OCI-LY1 (cell line): ENCODE data around the gene TIGIT.

Source experiments
- H2AFZ ChIP-seq: fragments of 200-600 bp; sonication (generic), shearing (Covaris generic); 2 replicates; pipeline ENCODE4 v1.6.0; 2014; ENCODE audit warnings: antibody characterized with exemption, mild to moderate bottlenecking, low read length
- H3F3A ChIP-seq: fragments of 200-600 bp; sonication (generic), shearing (Covaris generic); 2 replicates; pipeline ENCODE4 v1.6.0; 2014; ENCODE audit warnings: mild to moderate bottlenecking, antibody characterized with exemption, low read length, moderate library complexity; ENCODE audit not compliant: insufficient read depth
- H3K27ac ChIP-seq: fragments of 200-600 bp; sonication (generic); 2 replicates; pipeline ENCODE4 v1.5.1; 2014; ENCODE audit warnings: low read length, mixed run types, mild to moderate bottlenecking, low read depth; ENCODE audit not compliant: poor library complexity, severe bottlenecking
- H3K27me3 ChIP-seq: fragments of 200-600 bp; sonication (generic); 2 replicates; pipeline ENCODE4 v1.6.0; 2014; ENCODE audit warnings: antibody characterized with exemption, mild to moderate bottlenecking, low read length, moderate library complexity; ENCODE audit not compliant: insufficient read depth
- H3K36me3 ChIP-seq: fragments of 200-600 bp; sonication (generic); 2 replicates; pipeline ENCODE4 v1.6.1; 2014; ENCODE audit warnings: mild to moderate bottlenecking, antibody characterized with exemption, low read length, moderate library complexity, mixed read lengths; ENCODE audit not compliant: insufficient read depth
- H3K4me1 ChIP-seq: fragments of 200-600 bp; sonication (generic); 2 replicates; pipeline ENCODE4 v1.5.1; 2014; ENCODE audit warnings: mild to moderate bottlenecking, low read length, moderate library complexity; ENCODE audit not compliant: insufficient read depth, severe bottlenecking
- H3K4me2 ChIP-seq: fragments of 200-600 bp; sonication (generic), shearing (Covaris generic); 2 replicates; pipeline ENCODE4 v1.6.1; 2014; ENCODE audit warnings: low read length
- H3K4me3 ChIP-seq: fragments of 200-600 bp; sonication (generic); 2 replicates; pipeline ENCODE4 v1.5.1; 2014; ENCODE audit warnings: low read length, low read depth, mild to moderate bottlenecking, mixed read lengths; ENCODE audit not compliant: poor library complexity, severe bottlenecking
- H3K79me2 ChIP-seq: fragments of 200-600 bp; shearing (Covaris generic); 2 replicates; pipeline ENCODE4 v1.6.1; 2016; ENCODE audit warnings: mixed run types, low read length, mixed read lengths; ENCODE audit not compliant: insufficient read depth
- H3K9ac ChIP-seq: fragments of 200-600 bp; sonication (generic), shearing (Covaris generic); 2 replicates; pipeline ENCODE4 v1.6.1; 2014; ENCODE audit warnings: mild to moderate bottlenecking, low read length, mixed read lengths
- H3K9me2 ChIP-seq: fragments of 200-600 bp; sonication (generic), shearing (Covaris generic); 2 replicates; pipeline ENCODE4 v1.6.1; 2014; ENCODE audit warnings: low read depth, mild to moderate bottlenecking, low read length, mixed read lengths
- H3K9me3 ChIP-seq: fragments of 200-600 bp; shearing (Covaris generic); 2 replicates; pipeline ENCODE4 v1.6.1; 2014; ENCODE audit warnings: low read length, mixed read lengths
- H4K20me1 ChIP-seq: fragments of 200-600 bp; sonication (generic), shearing (Covaris generic); 2 replicates; pipeline ENCODE4 v1.6.0; 2016; ENCODE audit warnings: mild to moderate bottlenecking, low read length; ENCODE audit not compliant: insufficient read depth
- CTCF ChIP-seq: fragments of 200-600 bp; sonication (generic), shearing (Covaris generic); IDR thresholded peaks from 2 replicates; pipeline ENCODE4 v1.5.1; 2017; ENCODE audit warnings: mild to moderate bottlenecking, antibody characterized with exemption, low read length, moderate library complexity, mixed read lengths
- EZH2 ChIP-seq: fragments of 200-600 bp; sonication (generic), shearing (Covaris generic); IDR thresholded peaks from 2 replicates; pipeline ENCODE4 v1.8.0; 2017; ENCODE audit warnings: borderline replicate concordance, mixed run types, mild to moderate bottlenecking, antibody characterized with exemption, low read length, moderate library complexity, mixed read lengths

The TIGIT gene

GRCh38 chr3:114259566-114259965 is 34.3 kb upstream of the TIGIT start:
- Histone ChIP-seq H3K4me2 (no peak overlapping the region), H3K9ac (no peak overlapping the region), H3K27me3 (no peaks in the 10 kb centered on the region), H3K79me2 (no peaks in the 10 kb centered on the region), H3K4me3 (no peak overlapping the region), H3K36me3 (no peaks in the 10 kb centered on the region), H3F3A (no peaks in the 10 kb centered on the region), H2AFZ (no peak overlapping the region), H3K27ac (no peak overlapping the region), H3K9me2 (no peaks in the 10 kb centered on the region), H3K4me1 (no peaks in the 10 kb centered on the region), H3K9me3 (peaks cover 3% of the 10 kb centered on the region; the same call in 1 of the 2 replicates), H4K20me1 (no peaks in the 10 kb centered on the region)
- TF ChIP-seq CTCF (no peak), EZH2 (no peak)

- Histone ChIP-seq H3K9me2 (no peaks in the 10 kb centered on the region), H3K9ac (no peak overlapping the region), H3K4me3 (no peak overlapping the region), H3K27me3 (no peaks in the 10 kb centered on the region), H3K27ac (no peak overlapping the region), H3K9me3 (peaks cover 3% of the 10 kb centered on the region; the same call in 1 of the 2 replicates), H3K4me1 (no peaks in the 10 kb centered on the region), H2AFZ (no peak overlapping the region), H3K4me2 (no peak overlapping the region), H3K79me2 (no peaks in the 10 kb centered on the region), H4K20me1 (no peaks in the 10 kb centered on the region), H3F3A (no peaks in the 10 kb centered on the region), H3K36me3 (no peaks in the 10 kb centered on the region)
- TF ChIP-seq CTCF (no peak), EZH2 (no peak)
Measured at GRCh38 chr3:114260152-114260551, 33.7 kb upstream of the TIGIT start.

GRCh38 chr3:114270019-114270418 is 23.8 kb upstream of the TIGIT start:
- Histone ChIP-seq H3K36me3 (no peaks in the 10 kb centered on the region), H3K9ac (no peak overlapping the region), H3F3A (no peaks in the 10 kb centered on the region), H2AFZ (no peak overlapping the region), H3K9me2 (no peaks in the 10 kb centered on the region), H3K9me3 (no peaks in the 10 kb centered on the region), H3K4me3 (no peak overlapping the region), H3K27me3 (no peaks in the 10 kb centered on the region), H3K27ac (no peak overlapping the region), H3K4me2 (no peak overlapping the region), H3K4me1 (no peaks in the 10 kb centered on the region), H3K79me2 (no peaks in the 10 kb centered on the region), H4K20me1 (no peaks in the 10 kb centered on the region)
- no peak for TF ChIP-seq EZH2
- no peak for TF ChIP-seq CTCF
